ENCODE data around the gene SLC39A13. TPM values are rescaled to one million over a fixed set of nuclear protein-coding genes. Genes with fewer than 3 reads are reported as not detected.

Gene SLC39A13
- total and polyA plus RNA-seq, 2 of the 4 experiments (the other 2 are of a cell fraction) = 32.4 to 144 TPM

- Histone ChIP-seq H3K14ac (replicated peaks; ENCODE audit: low read depth, low read length) (no peak overlapping the region), H3K4me3 (ENCODE audit: insufficient read depth, low read depth, low read length) (no peak overlapping the region), H2AFZ (replicated peaks; ENCODE audit: low read length, poor library complexity) (no peak overlapping the region), H3K36me3 (ENCODE audit: control insufficient read depth, insufficient read depth, low read length) (no peaks in the 10 kb centered on the region), H3K79me1 (ENCODE audit: low read depth in 1 of 2, low read length in 2 of 2) (no peaks in the 10 kb centered on the region), H2BK5ac (ENCODE audit: low read depth, low read length, poor library complexity, severe bottlenecking) (no peak overlapping the region), H3K9me3 (ENCODE audit: control insufficient read depth, insufficient read depth, low read length) (no peaks in the 10 kb centered on the region), H2AK9ac (replicated peaks; ENCODE audit: low read depth, low read length, poor library complexity) (no peak overlapping the region), H3K4me2 (ENCODE audit: low read depth, low read length) (no peak overlapping the region), H3K4ac (ENCODE audit: low read depth, low read length) (no peak overlapping the region), H4K8ac (ENCODE audit: low read depth in 2 of 2, low read length in 2 of 2) (no peak overlapping the region), H3K27ac (ENCODE audit: insufficient read depth, low read length) (no peak overlapping the region), H3K9me1 (ENCODE audit: insufficient read depth, low read length) (no peaks in the 10 kb centered on the region), H3K23ac (ENCODE audit: low read depth, low read length) (no peak overlapping the region), H3K56ac (ENCODE audit: extremely low read depth, insufficient read depth, low read length) (no peak overlapping the region), H3K18ac (ENCODE audit: low read depth, low read length) (no peak overlapping the region), H2BK120ac (ENCODE audit: low read depth, low read length) (no peak overlapping the region), H3K27me3 (ENCODE audit: control insufficient read depth, insufficient read depth, low read length) (no peaks in the 10 kb centered on the region), H2BK15ac (ENCODE audit: low read depth, low read length) (no peak overlapping the region), H4K5ac (ENCODE audit: low read depth, low read length) (no peak overlapping the region), H2AK5ac (ENCODE audit: low read depth, low read length) (no peak overlapping the region), H4K91ac (ENCODE audit: insufficient read depth, low read depth, low read length) (no peak overlapping the region), H3K9ac (ENCODE audit: low read depth, low read length) (no peak overlapping the region), H4K20me1 (ENCODE audit: insufficient read depth, low read length) (no peaks in the 10 kb centered on the region; the same call in 1 of the 2 replicates), H2BK20ac (ENCODE audit: low read depth, low read length) (no peak overlapping the region), H3K4me1 (ENCODE audit: control insufficient read depth, insufficient read depth, low read length) (no peaks in the 10 kb centered on the region)
- no CpG with 5 or more reads among the region's 4 CpGs for WGBS, 2 experiments (ENCODE audit: extremely low coverage in 2 of 2, insufficient read length in 1 of 2)
- ATAC-seq (ENCODE audit: low read depth) = no peak
- no TSS peak for BruUV-seq (replicated peaks)
- dilution Hi-C loops (cut with HindIII; ENCODE audit: low sequenced_read_pairs, unreplicated experiment) = no loop called here
- in situ Hi-C loops (cut with MboI; ENCODE audit: low sequenced_read_pairs) = no loop called here
- intact Hi-C loops (cut with micrococcal nuclease) = no loop called here
- POLR2A ChIA-PET (ENCODE audit: unreplicated experiment) = no interaction called here
- no peak for DNase-seq
- CTCF ChIA-PET = interaction anchor here (0.6 kb wide), 1 partner anchor 27 kb away, joined by 3 read pairs; no protein-coding TSS in a partner anchor
- TF ChIP-seq MAFK (IDR thresholded peaks at IDR 0.05; ENCODE audit: low read depth, low read length) = peak; percentile 65; the same call in 1 of the 2 replicates
- 0 out of 2 replicates have a peak, but pooled peaks have one; percentile 33 for TF ChIP-seq NFE2L2 (IDR thresholded peaks at IDR 0.05; ENCODE audit: low read depth, low read length)
- TF ChIP-seq SMC3 (IDR thresholded peaks at IDR 0.05; ENCODE audit: low read depth, low read length) = no peak
These were observed 43.6 kb downstream of the SLC39A13 start for GRCh38 chr11:47451990-47452389.

Data from IMR-90 (cell line).